Heart left ventricle (tissue), 13 donors: Measurements from ENCODE around the gene INSIG1.

Source experiments
- POLR2A ChIP-seq, 2 donors: fragments of 450-650 bp; IDR thresholded peaks; one replicate each; pipeline ENCODE4 v1.6.1; 2017; ENCODE audit warnings: antibody characterized with exemption in 2 of 2, mild to moderate bottlenecking in 2 of 2, moderate library complexity in 2 of 2
- TF ChIP-seq, protein P1 (sequence below), 12 donors: fragments of 200-600 bp; sonication (generic) in 4 of 12; IDR thresholded peaks; one replicate each; pipeline versions ENCODE4 v1.5.0 to v1.8.0; 2018 to 2022; ENCODE audit warnings: antibody characterized with exemption in 12 of 12, mild to moderate bottlenecking in 5 of 12
- donor health status: ischemic (EF 13 %, LVEDD 7.1; RV severe dilation, severe dysfunction).
- donor health status: DM: no; HTN: yes; CAD: no.
- donor health status: DM: no; HTN: no; CAD: no.
- donor health status: ischemic (EF 25% LVEDD 6.9; RV normal size, moderate dysfunction).
- donor health status: ischemic (EF 25% LVEDD 5.7; RV mildly dilated, moderate dysfunction).
- donor health status: ischemic (EF 35%, LVEDD 5.7; RV mildly dilated, moderate dysfunction).
- donor health status: nonischemic (EF 11% LVEDD 7.7; RV severe dilation, severe dysfunction).
- donor health status: DM: yes; HTN: yes; CAD: no.
- donor health status: PGD.
- donor health status: ischemic (EF 29% LVEDD 5.4; RV normal size, mild dysfunction).
- donor health status: nonischemic (EF 23%, LVEDD 6.1; RV moderate dilation, normal function).

DNA sequence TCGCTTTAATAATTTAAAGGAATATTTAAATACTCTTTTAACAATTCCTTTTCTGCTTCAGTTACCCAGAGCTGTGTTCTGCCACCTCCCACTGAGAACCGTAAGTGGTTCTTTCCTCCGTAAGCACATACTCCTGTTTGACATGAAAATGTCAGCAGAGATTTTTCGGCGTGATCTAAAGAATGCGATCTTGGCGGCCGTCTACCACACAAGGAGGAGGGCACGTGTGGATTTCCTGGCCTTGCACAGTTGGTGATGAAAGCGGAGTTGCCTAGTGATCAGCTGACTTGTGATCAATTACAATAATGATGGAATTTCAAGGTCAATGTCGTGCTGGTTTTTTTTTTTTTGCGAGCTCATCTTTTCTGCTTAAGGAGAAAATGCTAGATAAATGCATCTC, 35.6 kb upstream of the INSIG1 start:
- no peak for TF ChIP-seq POLR2A (IDR thresholded peaks at IDR 0.05)
- TF ChIP-seq, protein P1, sequence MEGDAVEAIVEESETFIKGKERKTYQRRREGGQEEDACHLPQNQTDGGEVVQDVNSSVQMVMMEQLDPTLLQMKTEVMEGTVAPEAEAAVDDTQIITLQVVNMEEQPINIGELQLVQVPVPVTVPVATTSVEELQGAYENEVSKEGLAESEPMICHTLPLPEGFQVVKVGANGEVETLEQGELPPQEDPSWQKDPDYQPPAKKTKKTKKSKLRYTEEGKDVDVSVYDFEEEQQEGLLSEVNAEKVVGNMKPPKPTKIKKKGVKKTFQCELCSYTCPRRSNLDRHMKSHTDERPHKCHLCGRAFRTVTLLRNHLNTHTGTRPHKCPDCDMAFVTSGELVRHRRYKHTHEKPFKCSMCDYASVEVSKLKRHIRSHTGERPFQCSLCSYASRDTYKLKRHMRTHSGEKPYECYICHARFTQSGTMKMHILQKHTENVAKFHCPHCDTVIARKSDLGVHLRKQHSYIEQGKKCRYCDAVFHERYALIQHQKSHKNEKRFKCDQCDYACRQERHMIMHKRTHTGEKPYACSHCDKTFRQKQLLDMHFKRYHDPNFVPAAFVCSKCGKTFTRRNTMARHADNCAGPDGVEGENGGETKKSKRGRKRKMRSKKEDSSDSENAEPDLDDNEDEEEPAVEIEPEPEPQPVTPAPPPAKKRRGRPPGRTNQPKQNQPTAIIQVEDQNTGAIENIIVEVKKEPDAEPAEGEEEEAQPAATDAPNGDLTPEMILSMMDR (IDR thresholded peaks at IDR 0.05): no peak
